ENCODE measurements around the gene LRRC4. TPM values are rescaled to one million over a fixed set of nuclear protein-coding genes. Genes with fewer than 3 reads are reported as not detected.

The LRRC4 gene
- total RNA-seq, 1 experiment from 2014 or later = 10.4 TPM

- Histone ChIP-seq H3K9ac (ENCODE audit: extremely low read depth, insufficient read length, low read length) (no peak overlapping the region), H3K23ac (ENCODE audit: insufficient read length, low read depth, low read length) (no peak overlapping the region), H2AFZ (ENCODE audit: low read length) (no peak overlapping the region), H2BK5ac (ENCODE audit: insufficient read length, low read length) (no peak overlapping the region), H3K27ac (ENCODE audit: insufficient read length, low read depth, low read length) (no peak overlapping the region), H3K4me1 (ENCODE audit: insufficient read depth, low read length) (no peaks in the 10 kb centered on the region), H3T11ph (ENCODE audit: low read length) (no peak overlapping the region), H3K56ac (ENCODE audit: insufficient read length, low read depth, low read length) (no peak overlapping the region), H2BK120ac (ENCODE audit: low read depth, low read length, poor library complexity, severe bottlenecking) (no peak overlapping the region), H4K5ac (ENCODE audit: insufficient read length, low read depth, low read length) (no peak overlapping the region), H4K20me1 (ENCODE audit: control insufficient read depth, insufficient read depth, insufficient read length) (no peaks in the 10 kb centered on the region), H3K79me1 (ENCODE audit: insufficient read depth, low read depth, low read length, poor library complexity, severe bottlenecking) (no peaks in the 10 kb centered on the region), H3K9me3 (ENCODE audit: control insufficient read depth, low read depth, low read length) (no peaks in the 10 kb centered on the region), H3K18ac (ENCODE audit: insufficient read length, low read depth, low read length) (no peak overlapping the region), H3K23me2 (ENCODE audit: insufficient read length, low read depth, low read length, poor library complexity, severe bottlenecking) (no peaks in the 10 kb centered on the region), H3K4ac (ENCODE audit: low read depth, low read length) (no peak overlapping the region), H3K14ac (ENCODE audit: insufficient read depth, low read length) (no peak overlapping the region; the same call in 1 of the 2 replicates), H3K27me3 (ENCODE audit: insufficient read depth, low read length) (no peaks in the 10 kb centered on the region), H2BK20ac (ENCODE audit: low read depth, low read length, poor library complexity, severe bottlenecking) (no peak overlapping the region), H4K8ac (replicated peaks; ENCODE audit: insufficient read length, low read depth, low read length) (no peak overlapping the region), H3K4me2 (ENCODE audit: insufficient read depth, insufficient read length, low read length) (no peak overlapping the region), H3K79me2 (ENCODE audit: insufficient read depth, low read length) (no peaks in the 10 kb centered on the region), H2AK5ac (ENCODE audit: insufficient read length, low read length) (no peak overlapping the region), H4K91ac (ENCODE audit: insufficient read length, low read depth, low read length) (no peak overlapping the region), H2BK15ac (ENCODE audit: low read depth, low read length) (no peak overlapping the region), H2BK12ac (ENCODE audit: insufficient read length, low read depth, low read length) (no peak overlapping the region)
- TF ChIP-seq CTCF (conservative IDR thresholded peaks at IDR 0.05) = no peak
- Mint-ChIP-seq H3K4me3 (no peak overlapping the region), H3K27me3 (ENCODE audit: low read depth) (no peaks in the 10 kb centered on the region), H3K4me1 (peaks cover 1 to 8% of the 10 kb centered on the region in 2 experiments), H3K9me3 (no peaks in the 10 kb centered on the region), H3K36me3 (ENCODE audit: insufficient read depth in 1 of 3, low read depth in 3 of 3) (peaks cover 0 to 5% (median 5%) of the 10 kb centered on the region in 3 experiments; a peak in 4 of 7 replicates), H3K27ac (no peak overlapping the region; a peak in 1 of 7 replicates)
- no peak for DNase-seq
- WGBS (ENCODE audit: extremely low coverage, insufficient read length, low lambda C conversion rate) = no CpG with 5 or more reads among the region's 7 CpGs
Measured at GRCh38 chr7:128005117-128005516, 26.1 kb downstream of the LRRC4 start.
